Small intestine (tissue), 7 donors: ENCODE results near the gene RNF152. TPM values are rescaled to one million over a fixed set of nuclear protein-coding genes. Genes with fewer than 3 reads are reported as not detected.

Source experiments
- DNase-seq, 2 donors: peaks; one replicate each; pipeline versions ENCODE4 v3.0.0 to v3.0.0-alpha.2; 2013
- FAIRE-seq: peaks from 2 replicates; lab custom pipeline; 2012; peaks lifted over from hg19 to GRCh38; lab: Jason Lieb, UNC
- H3K27ac ChIP-seq, 3 donors: one replicate each; pipeline ENCODE4 v1.5.1; 2013; ENCODE audit warnings: low read length in 2 of 3, mild to moderate bottlenecking in 2 of 3, control low read depth in 1 of 3, inconsistent platforms in 1 of 3, low read depth in 1 of 3, moderate library complexity in 1 of 3
- H3K27me3 ChIP-seq, 3 donors: one replicate each; pipeline ENCODE4 v1.6.1; 2013; ENCODE audit warnings: low read length in 3 of 3, inconsistent platforms in 1 of 3; ENCODE audit not compliant: control insufficient read depth in 3 of 3, insufficient read depth in 3 of 3
- H3K36me3 ChIP-seq, 3 donors: one replicate each; pipeline ENCODE4 v1.6.1; 2013; ENCODE audit warnings: low read length in 3 of 3, inconsistent platforms in 1 of 3, low read depth in 1 of 3, mild to moderate bottlenecking in 1 of 3, moderate library complexity in 1 of 3; ENCODE audit not compliant: control insufficient read depth in 3 of 3, insufficient read depth in 2 of 3
- H3K4me1 ChIP-seq, 3 donors: one replicate each; pipeline ENCODE4 v1.6.1; 2013; ENCODE audit warnings: low read length in 2 of 3, inconsistent platforms in 1 of 3, low read depth in 1 of 3, mild to moderate bottlenecking in 1 of 3, moderate library complexity in 1 of 3; ENCODE audit not compliant: control insufficient read depth in 3 of 3, insufficient read depth in 2 of 3
- H3K4me3 ChIP-seq, 3 donors: one replicate each; pipeline ENCODE4 v1.5.1; 2013; ENCODE audit warnings: low read length in 3 of 3, control low read depth in 1 of 3, inconsistent platforms in 1 of 3, low read depth in 1 of 3, mild to moderate bottlenecking in 1 of 3, moderate library complexity in 1 of 3
- H3K9me3 ChIP-seq, 2 donors: one replicate each; pipeline ENCODE4 v1.6.1; 2013; ENCODE audit warnings: low read depth in 1 of 2, low read length in 1 of 2; ENCODE audit not compliant: control insufficient read depth in 2 of 2, insufficient read depth in 1 of 2
- WGBS, 3 donors: extraction: QIAGEN DNeasy Blood & Tissue Kit; methylation state at CpG; one replicate each; pipeline ENCODE4 v1.1.7; 2013; 5-methylcytosine and 5-hydroxymethylcytosine counted together
- polyA plus RNA-seq, 4 donors: library from polyadenylated mRNA; stranded (reverse) in 3 of 4; unstranded in 1 of 4; fragments of 200-250 nt in 3 of 4; fragments of 120-200 nt in 1 of 4; gene quantifications; one replicate each; pipeline versions ENCODE4 v1.2.1 to v1.2.3, GENCODE V29; 2013
- donor health status: healthy with polysubstance abuse.
- donor health status: control.
- donor health status: control.
- donor health status: Bipolar disorder and iron deficiency.
- donor health status: healthy.

The RNF152 gene
- polyA plus RNA-seq, 4 donors: 1.4 to 7.3 (median 4.4) TPM

GRCh38 chr18:61900504-61901281, 7.9 kb upstream of the RNF152 start:
- H3K4me3 ChIP-seq: no peak overlapping the region
- no peaks in the 10 kb centered on the region for H3K9me3 ChIP-seq
- H3K27me3 ChIP-seq: peaks cover 0 to 10% (median 0%) of the 10 kb centered on the region in 3 donors
- WGBS, 3 donors: 66 to 72% (median 68%) methylated on average over 10 of the region's 10 CpGs
- no peaks in the 10 kb centered on the region for H3K36me3 ChIP-seq
- H3K4me1 ChIP-seq: peaks cover 0 to 7% (median 2%) of the 10 kb centered on the region in 3 donors
- no peak overlapping the region for H3K27ac ChIP-seq
- peak; percentile 15 to 41 for DNase-seq
- FAIRE-seq: no peak

GRCh38 chr18:61898640-61899101, 5.9 kb upstream of the RNF152 start:
- Histone ChIP-seq H3K27ac (no peak overlapping the region), H3K27me3 (peaks cover 0 to 17% (median 0%) of the 10 kb centered on the region in 3 donors), H3K4me3 (no peak overlapping the region), H3K4me1 (peaks cover 0 to 15% (median 5%) of the 10 kb centered on the region in 3 donors), H3K36me3 (no peaks in the 10 kb centered on the region), H3K9me3 (no peaks in the 10 kb centered on the region)
- FAIRE-seq (no peak), DNase-seq (peak; percentile 63 to 93)
- WGBS, 3 donors: 6 to 51% (median 37%) methylated on average over 5 of the region's 5 CpGs

GRCh38 chr18:61896757-61897156, 4.0 kb upstream of the RNF152 start:
- FAIRE-seq (no peak), DNase-seq (no peak)
- no peak overlapping the region for H3K4me3 ChIP-seq
- H3K27ac ChIP-seq: no peak overlapping the region
- H3K36me3 ChIP-seq: no peaks in the 10 kb centered on the region
- peaks cover 0 to 31% (median 0%) of the 10 kb centered on the region in 3 donors for H3K27me3 ChIP-seq
- no peaks in the 10 kb centered on the region for H3K9me3 ChIP-seq
- peaks cover 4 to 15% (median 5%) of the 10 kb centered on the region in 3 donors for H3K4me1 ChIP-seq
- WGBS, 3 donors: 49 to 71% (median 68%) methylated on average over 5 of the region's 5 CpGs

- DNase-seq (no peak), FAIRE-seq (no peak)
- Histone ChIP-seq H3K9me3 (no peaks in the 10 kb centered on the region), H3K4me3 (no peak overlapping the region), H3K4me1 (peaks cover 4 to 13% (median 5%) of the 10 kb centered on the region in 3 donors), H3K36me3 (no peaks in the 10 kb centered on the region), H3K27me3 (peaks cover 0 to 31% (median 0%) of the 10 kb centered on the region in 3 donors), H3K27ac (no peak overlapping the region)
- 96 to 98% (median 97%) methylated on average over 1 of the region's 1 CpG for WGBS, 3 donors
Observed at GRCh38 chr18:61896118-61896517, 3.3 kb upstream of the RNF152 start.

- no peak for FAIRE-seq
- peak in 1 of 2 donors; percentile 7 for DNase-seq
- 22 to 26% (median 25%) methylated on average over 28 of the region's 28 CpGs for WGBS, 3 donors
- no peaks in the 10 kb centered on the region for H3K36me3 ChIP-seq
- H3K27ac ChIP-seq: no peak overlapping the region
- H3K27me3 ChIP-seq: peaks cover 0 to 35% (median 0%) of the 10 kb centered on the region in 3 donors
- H3K9me3 ChIP-seq: no peaks in the 10 kb centered on the region
- peaks cover 4 to 10% (median 5%) of the 10 kb centered on the region in 3 donors for H3K4me1 ChIP-seq
- peak overlapping the region; percentile 52 to 90 (median 75) for H3K4me3 ChIP-seq
Observed at GRCh38 chr18:61894751-61895524, 2.1 kb upstream of the RNF152 start.

GRCh38 chr18:61893971-61894750, 1.4 kb upstream of the RNF152 start:
- H3K36me3 ChIP-seq: no peaks in the 10 kb centered on the region
- H3K4me3 ChIP-seq: peak overlapping the region; percentile 72 to 90 (median 75)
- peaks cover 0 to 35% (median 0%) of the 10 kb centered on the region in 3 donors for H3K27me3 ChIP-seq
- peaks cover 4 to 10% (median 5%) of the 10 kb centered on the region in 3 donors for H3K4me1 ChIP-seq
- FAIRE-seq (no peak), DNase-seq (peak; percentile 88)
- no peaks in the 10 kb centered on the region for H3K9me3 ChIP-seq
- H3K27ac ChIP-seq: peak overlapping the region; percentile 15 to 82 (median 56)
- 0 to 1% (median 0%) methylated on average over 42 to 95 of the region's 95 CpGs for WGBS, 3 donors

GRCh38 chr18:61893309-61893970, 633 bp upstream of the RNF152 start:
- FAIRE-seq (no peak), DNase-seq (peak; percentile 53 to 68)
- Histone ChIP-seq H3K4me3 (peak overlapping the region; percentile 72 to 90 (median 75)), H3K9me3 (no peaks in the 10 kb centered on the region), H3K4me1 (peaks cover 4 to 8% (median 5%) of the 10 kb centered on the region in 3 donors), H3K27ac (peak overlapping the region in 2 of 3 donors; percentile 28 to 62), H3K36me3 (no peaks in the 10 kb centered on the region), H3K27me3 (peaks cover 0 to 35% (median 0%) of the 10 kb centered on the region in 3 donors)
- 0 to 1% (median 1%) methylated on average over 46 to 65 of the region's 65 CpGs for WGBS, 3 donors
